ENCODE measurements around the gene LRTM2. TPM values are rescaled to one million over a fixed set of nuclear protein-coding genes. Genes with fewer than 3 reads are reported as not detected.

LRTM2 gene
- total RNA-seq, 2 donors from 2014 or later: not detected

GRCh38 chr12:1855241-1855640, 34.9 kb downstream of the LRTM2 start:
- Histone ChIP-seq H3K4me3 (no peak overlapping the region), H3K36me3 (no peaks in the 10 kb centered on the region), H3K4me1 (ENCODE audit: control insufficient read depth in 1 of 2, low read depth in 2 of 2) (no peaks in the 10 kb centered on the region), H3K9me3 (peaks cover 11% of the 10 kb centered on the region), H3K27me3 (replicated peaks; ENCODE audit: insufficient read depth) (no peaks in the 10 kb centered on the region), H3K27ac (no peak overlapping the region)
- no peak for DNase-seq (ENCODE audit: low spot score)
- ATAC-seq (ENCODE audit: insufficient number of reproducible peaks, low FRiP score, low read depth): no peak
- TF ChIP-seq CTCF (IDR thresholded peaks at IDR 0.05): no peak

GRCh38 chr12:1857086-1857485, 36.7 kb downstream of the LRTM2 start:
- no peak for TF ChIP-seq CTCF (IDR thresholded peaks at IDR 0.05)
- no peak for ATAC-seq (ENCODE audit: insufficient number of reproducible peaks, low FRiP score, low read depth)
- Histone ChIP-seq H3K9me3 (peaks cover 11% of the 10 kb centered on the region), H3K4me1 (ENCODE audit: control insufficient read depth in 1 of 2, low read depth in 2 of 2) (no peaks in the 10 kb centered on the region), H3K36me3 (no peaks in the 10 kb centered on the region), H3K27ac (no peak overlapping the region), H3K27me3 (replicated peaks; ENCODE audit: insufficient read depth) (no peaks in the 10 kb centered on the region), H3K4me3 (no peak overlapping the region)
- DNase-seq (ENCODE audit: low spot score): no peak

GRCh38 chr12:1857821-1858220, 37.5 kb downstream of the LRTM2 start:
- no peak for TF ChIP-seq CTCF (IDR thresholded peaks at IDR 0.05)
- Histone ChIP-seq H3K27ac (no peak overlapping the region), H3K27me3 (replicated peaks; ENCODE audit: insufficient read depth) (no peaks in the 10 kb centered on the region), H3K4me1 (ENCODE audit: control insufficient read depth in 1 of 2, low read depth in 2 of 2) (no peaks in the 10 kb centered on the region), H3K36me3 (no peaks in the 10 kb centered on the region), H3K4me3 (no peak overlapping the region), H3K9me3 (peaks cover 11% of the 10 kb centered on the region)
- ATAC-seq (ENCODE audit: insufficient number of reproducible peaks, low FRiP score, low read depth) (no peak), DNase-seq (ENCODE audit: low spot score) (no peak)

- H3K4me1 ChIP-seq (ENCODE audit: control insufficient read depth in 1 of 2, low read depth in 2 of 2): no peaks in the 10 kb centered on the region
- DNase-seq (ENCODE audit: low spot score) (no peak), ATAC-seq (ENCODE audit: insufficient number of reproducible peaks, low FRiP score, low read depth) (no peak)
- peaks cover 11% of the 10 kb centered on the region for H3K9me3 ChIP-seq
- no peak overlapping the region for H3K27ac ChIP-seq
- H3K27me3 ChIP-seq (replicated peaks; ENCODE audit: insufficient read depth): no peaks in the 10 kb centered on the region
- no peak for TF ChIP-seq CTCF (IDR thresholded peaks at IDR 0.05)
- no peaks in the 10 kb centered on the region for H3K36me3 ChIP-seq
- no peak overlapping the region for H3K4me3 ChIP-seq
Observed at GRCh38 chr12:1858456-1858855, 38.1 kb downstream of the LRTM2 start.

- TF ChIP-seq CTCF (IDR thresholded peaks at IDR 0.05): no peak
- Histone ChIP-seq H3K9me3 (peaks cover 11% of the 10 kb centered on the region), H3K36me3 (no peaks in the 10 kb centered on the region), H3K4me3 (no peak overlapping the region), H3K27me3 (replicated peaks; ENCODE audit: insufficient read depth) (no peaks in the 10 kb centered on the region), H3K4me1 (ENCODE audit: control insufficient read depth in 1 of 2, low read depth in 2 of 2) (no peaks in the 10 kb centered on the region), H3K27ac (no peak overlapping the region)
- no peak for DNase-seq (ENCODE audit: low spot score)
- ATAC-seq (ENCODE audit: insufficient number of reproducible peaks, low FRiP score, low read depth): no peak
Observed at GRCh38 chr12:1859643-1860042, 39.3 kb downstream of the LRTM2 start.

Measured in thoracic aorta (tissue), 2 donors.